Measurements from ENCODE around the gene RGS7BP. TPM values are rescaled to one million over a fixed set of nuclear protein-coding genes. Genes with fewer than 3 reads are reported as not detected.

Gene RGS7BP
- total RNA-seq, 1 experiment from 2014 or later = 0.33 TPM

GRCh38 chr5:64606926-64607325, 101.1 kb downstream of the RGS7BP start:
- Mint-ChIP-seq H3K4me3 (no peak overlapping the region), H3K27me3 (ENCODE audit: low read depth) (no peaks in the 10 kb centered on the region), H3K9me3 (no peaks in the 10 kb centered on the region), H3K36me3 (ENCODE audit: insufficient read depth in 1 of 3, low read depth in 3 of 3) (no peaks in the 10 kb centered on the region), H3K4me1 (no peaks in the 10 kb centered on the region; a peak in 1 of 4 replicates), H3K27ac (no peak overlapping the region)
- H4K5ac ChIP-seq (ENCODE audit: insufficient read length, low read depth, low read length) = no peak overlapping the region
- H3K23ac ChIP-seq (ENCODE audit: insufficient read length, low read depth, low read length) = no peak overlapping the region
- H4K8ac ChIP-seq (replicated peaks; ENCODE audit: insufficient read length, low read depth, low read length) = no peak overlapping the region
- no peak overlapping the region for H3K27ac ChIP-seq (ENCODE audit: insufficient read length, low read depth, low read length)
- H3K79me1 ChIP-seq (ENCODE audit: insufficient read depth, low read depth, low read length, poor library complexity, severe bottlenecking) = no peaks in the 10 kb centered on the region
- no peak overlapping the region for H2BK20ac ChIP-seq (ENCODE audit: low read depth, low read length, poor library complexity, severe bottlenecking)
- H2AFZ ChIP-seq (ENCODE audit: low read length) = no peak overlapping the region
- no peak overlapping the region for H3T11ph ChIP-seq (ENCODE audit: low read length)
- H2BK5ac ChIP-seq (ENCODE audit: insufficient read length, low read length) = no peak overlapping the region
- no peaks in the 10 kb centered on the region for H3K79me2 ChIP-seq (ENCODE audit: insufficient read depth, low read length)
- H3K14ac ChIP-seq (ENCODE audit: insufficient read depth, low read length) = no peak overlapping the region
- no peaks in the 10 kb centered on the region for H4K20me1 ChIP-seq (ENCODE audit: control insufficient read depth, insufficient read depth, insufficient read length)
- H3K4me2 ChIP-seq (ENCODE audit: insufficient read depth, insufficient read length, low read length) = no peak overlapping the region
- no peak overlapping the region for H2AK5ac ChIP-seq (ENCODE audit: insufficient read length, low read length)
- no peak overlapping the region for H2BK120ac ChIP-seq (ENCODE audit: low read depth, low read length, poor library complexity, severe bottlenecking)
- no peak overlapping the region for H3K9ac ChIP-seq (ENCODE audit: extremely low read depth, insufficient read length, low read length)
- no peaks in the 10 kb centered on the region; the same call in 1 of the 2 replicates for H3K4me1 ChIP-seq (ENCODE audit: insufficient read depth, low read length)
- no peak overlapping the region for H2BK15ac ChIP-seq (ENCODE audit: low read depth, low read length)
- no peaks in the 10 kb centered on the region for H3K9me3 ChIP-seq (ENCODE audit: control insufficient read depth, low read depth, low read length)
- no peak overlapping the region for H2BK12ac ChIP-seq (ENCODE audit: insufficient read length, low read depth, low read length)
- no peak for TF ChIP-seq CTCF (conservative IDR thresholded peaks at IDR 0.05)
- H3K56ac ChIP-seq (ENCODE audit: insufficient read length, low read depth, low read length) = no peak overlapping the region
- H3K27me3 ChIP-seq (ENCODE audit: insufficient read depth, low read length) = no peaks in the 10 kb centered on the region
- DNase-seq = no peak
- no peak overlapping the region for H3K18ac ChIP-seq (ENCODE audit: insufficient read length, low read depth, low read length)
- H4K91ac ChIP-seq (ENCODE audit: insufficient read length, low read depth, low read length) = no peak overlapping the region
- no peaks in the 10 kb centered on the region for H3K23me2 ChIP-seq (ENCODE audit: insufficient read length, low read depth, low read length, poor library complexity, severe bottlenecking)
- no peak overlapping the region for H3K4ac ChIP-seq (ENCODE audit: low read depth, low read length)
- WGBS (ENCODE audit: extremely low coverage, insufficient read length, low lambda C conversion rate) = no CpG with 5 or more reads among the region's 1 CpG

All from H9 (cell line).